Omental fat pad (tissue), 4 donors: ENCODE data around the gene SUMF2. TPM values are rescaled to one million over a fixed set of nuclear protein-coding genes. Genes with fewer than 3 reads are reported as not detected.
"Not testable (repeated sequence)": the region's sequence is repeated elsewhere in the genome, so short reads cannot be mapped to it uniquely, and the experiment has no call there.

Source experiments
- ATAC-seq: fragments of 150-250 bp; one replicate; pipeline ENCODE4 v1.9.1; 2016; ENCODE audit warnings: mild to moderate bottlenecking, moderate library complexity; ENCODE audit not compliant: low FRiP score
- DNase-seq: peaks from one replicate; pipeline ENCODE4 v3.0.0-alpha.2; 2019; ENCODE audit warnings: low spot score
- total RNA-seq, 4 donors: library from RNA; depleted of rRNA; stranded (reverse); fragments of >200 nt; gene quantifications; one replicate each; pipeline ENCODE4 v1.1.0, GENCODE V29; 2016
- TF ChIP-seq, protein P1 (sequence below), 3 donors: fragments of 450-650 bp; IDR thresholded peaks; one replicate each; pipeline ENCODE4 v1.5.1; 2016 to 2017; ENCODE audit warnings: antibody characterized with exemption in 3 of 3, mild to moderate bottlenecking in 3 of 3, moderate library complexity in 2 of 3

The SUMF2 gene
- total RNA-seq, 4 donors from 2014 or later, result 87.8 to 136 (median 123) TPM

DNA sequence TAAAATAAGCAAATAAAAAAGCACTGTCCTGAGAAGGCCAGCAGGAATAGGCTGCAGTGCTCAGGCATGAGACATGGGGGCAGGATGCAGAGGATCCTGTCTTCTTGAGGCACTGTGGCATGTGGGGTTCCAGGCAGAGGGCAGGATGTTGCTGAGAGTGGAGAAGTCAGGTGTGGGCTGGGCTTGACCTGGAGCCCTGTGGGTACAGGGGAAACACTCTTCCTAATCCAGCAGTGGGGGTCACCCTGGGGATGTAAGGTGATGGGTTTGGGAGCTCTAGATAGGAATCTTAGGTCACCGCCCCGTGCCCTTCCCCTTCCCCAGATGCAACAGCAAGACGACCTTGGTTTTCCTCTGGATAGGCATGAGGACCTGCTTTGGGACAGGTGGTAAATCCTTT lies 13.6 kb downstream of the SUMF2 start:
- TF ChIP-seq, protein P1, sequence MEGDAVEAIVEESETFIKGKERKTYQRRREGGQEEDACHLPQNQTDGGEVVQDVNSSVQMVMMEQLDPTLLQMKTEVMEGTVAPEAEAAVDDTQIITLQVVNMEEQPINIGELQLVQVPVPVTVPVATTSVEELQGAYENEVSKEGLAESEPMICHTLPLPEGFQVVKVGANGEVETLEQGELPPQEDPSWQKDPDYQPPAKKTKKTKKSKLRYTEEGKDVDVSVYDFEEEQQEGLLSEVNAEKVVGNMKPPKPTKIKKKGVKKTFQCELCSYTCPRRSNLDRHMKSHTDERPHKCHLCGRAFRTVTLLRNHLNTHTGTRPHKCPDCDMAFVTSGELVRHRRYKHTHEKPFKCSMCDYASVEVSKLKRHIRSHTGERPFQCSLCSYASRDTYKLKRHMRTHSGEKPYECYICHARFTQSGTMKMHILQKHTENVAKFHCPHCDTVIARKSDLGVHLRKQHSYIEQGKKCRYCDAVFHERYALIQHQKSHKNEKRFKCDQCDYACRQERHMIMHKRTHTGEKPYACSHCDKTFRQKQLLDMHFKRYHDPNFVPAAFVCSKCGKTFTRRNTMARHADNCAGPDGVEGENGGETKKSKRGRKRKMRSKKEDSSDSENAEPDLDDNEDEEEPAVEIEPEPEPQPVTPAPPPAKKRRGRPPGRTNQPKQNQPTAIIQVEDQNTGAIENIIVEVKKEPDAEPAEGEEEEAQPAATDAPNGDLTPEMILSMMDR (IDR thresholded peaks at IDR 0.05), result no peak
- ATAC-seq (no peak), DNase-seq (no peak)

DNA sequence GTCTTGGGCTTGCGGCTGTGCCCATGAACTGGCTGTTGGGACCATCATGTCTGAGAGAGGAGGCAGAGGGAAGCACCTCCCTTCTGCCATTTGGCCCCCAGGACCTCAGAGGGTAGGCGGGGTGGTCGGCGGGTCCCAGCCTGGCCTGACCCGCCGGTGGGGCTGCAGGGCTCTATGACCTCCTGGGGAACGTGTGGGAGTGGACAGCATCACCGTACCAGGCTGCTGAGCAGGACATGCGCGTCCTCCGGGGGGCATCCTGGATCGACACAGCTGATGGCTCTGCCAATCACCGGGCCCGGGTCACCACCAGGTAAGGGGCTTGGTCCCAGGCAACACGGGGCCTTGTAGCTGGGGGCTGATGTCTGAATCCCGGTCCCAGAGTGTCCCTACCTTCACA lies 14.1 kb downstream of the SUMF2 start:
- no peak for ATAC-seq
- TF ChIP-seq, protein P1 (IDR thresholded peaks at IDR 0.05), result no peak
- no peak for DNase-seq

DNA sequence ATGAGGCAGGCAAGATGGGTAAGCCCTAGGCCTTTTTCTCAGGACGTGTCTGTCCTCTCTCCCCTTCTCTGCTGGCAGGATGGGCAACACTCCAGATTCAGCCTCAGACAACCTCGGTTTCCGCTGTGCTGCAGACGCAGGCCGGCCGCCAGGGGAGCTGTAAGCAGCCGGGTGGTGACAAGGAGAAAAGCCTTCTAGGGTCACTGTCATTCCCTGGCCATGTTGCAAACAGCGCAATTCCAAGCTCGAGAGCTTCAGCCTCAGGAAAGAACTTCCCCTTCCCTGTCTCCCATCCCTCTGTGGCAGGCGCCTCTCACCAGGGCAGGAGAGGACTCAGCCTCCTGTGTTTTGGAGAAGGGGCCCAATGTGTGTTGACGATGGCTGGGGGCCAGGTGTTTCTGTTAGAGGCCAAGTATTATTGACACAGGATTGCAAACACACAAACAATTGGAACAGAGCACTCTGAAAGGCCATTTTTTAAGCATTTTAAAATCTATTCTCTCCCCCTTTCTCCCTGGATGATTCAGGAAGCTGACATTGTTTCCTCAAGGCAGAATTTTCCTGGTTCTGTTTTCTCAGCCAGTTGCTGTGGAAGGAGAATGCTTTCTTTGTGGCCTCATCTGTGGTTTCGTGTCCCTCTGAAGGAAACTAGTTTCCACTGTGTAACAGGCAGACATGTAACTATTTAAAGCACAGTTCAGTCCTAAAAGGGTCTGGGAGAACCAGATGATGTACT lies 15.5 kb downstream of the SUMF2 start:
- DNase-seq (no peak), ATAC-seq (no peak)
- TF ChIP-seq, protein P1 (IDR thresholded peaks at IDR 0.05), result no peak

DNA sequence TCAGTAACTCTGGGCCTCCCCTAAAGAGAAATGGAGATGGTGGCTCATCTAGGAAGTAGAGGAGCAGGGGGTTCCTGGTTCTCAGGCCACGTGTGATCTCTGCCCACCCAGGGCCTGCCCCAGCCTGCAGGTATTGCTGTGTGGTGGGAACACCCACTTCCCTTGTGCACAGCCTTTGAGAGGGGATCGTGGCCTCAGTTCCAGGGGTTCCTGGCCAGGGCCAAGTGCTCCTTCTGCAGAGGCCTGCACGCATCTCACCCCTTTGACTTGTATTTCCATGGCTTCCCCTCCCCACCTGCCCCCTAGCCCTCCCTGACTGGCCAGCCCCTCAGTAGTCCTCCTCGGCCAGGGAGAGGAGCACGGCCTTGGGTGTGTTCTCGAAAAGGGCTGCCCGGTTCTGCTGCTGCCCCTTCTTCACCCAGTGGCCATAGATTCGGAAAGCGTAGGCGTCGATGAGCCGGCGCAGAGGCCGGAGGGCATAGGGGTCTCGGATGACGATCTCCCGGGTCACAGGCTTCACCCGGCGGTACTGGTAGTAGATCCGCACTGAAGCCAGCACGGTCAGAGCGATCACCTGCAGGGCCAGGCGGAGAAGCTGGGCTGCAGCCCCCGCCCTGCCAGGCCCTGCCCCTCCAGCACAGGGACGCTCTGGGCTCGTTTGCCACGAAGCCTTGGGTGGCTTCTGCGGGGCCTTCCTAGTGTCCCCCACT lies 16.8 kb downstream of the SUMF2 start:
- DNase-seq, ATAC-seq: not testable (repeated sequence)

DNA sequence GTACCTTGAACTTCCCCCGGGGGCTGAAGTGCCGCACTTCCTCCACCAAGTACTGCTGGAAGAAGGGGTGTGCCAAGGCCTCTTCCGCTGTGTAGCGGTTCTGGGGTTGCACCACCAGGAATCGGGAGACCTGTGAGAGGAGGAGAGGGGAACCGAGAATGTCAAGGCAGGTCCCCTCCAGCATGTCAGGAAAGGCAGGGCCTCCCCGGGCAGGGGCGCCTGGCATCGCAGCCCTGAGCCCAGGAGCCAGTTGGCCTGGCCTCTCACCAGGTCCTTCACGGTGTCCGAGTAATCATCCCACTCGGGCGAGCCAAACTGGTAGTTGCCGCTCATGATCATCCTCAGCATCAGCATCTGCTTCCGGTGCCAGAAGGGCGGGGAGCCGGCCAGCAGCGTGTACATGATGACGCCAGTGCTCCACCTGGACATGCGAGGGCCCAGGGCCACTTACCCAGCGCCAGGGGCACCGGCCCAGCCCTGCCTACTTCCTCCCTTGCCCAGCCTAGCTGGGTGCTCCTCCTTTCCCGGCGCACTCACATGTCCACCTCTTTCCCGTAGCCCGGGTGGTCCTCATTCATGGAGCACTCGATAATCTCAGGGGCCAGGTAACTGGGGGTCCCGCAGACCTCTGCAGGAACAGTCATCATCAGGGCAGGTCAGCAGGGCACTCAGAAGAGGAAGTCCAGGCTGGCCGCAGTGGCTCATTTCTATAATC lies 17.7 kb downstream of the SUMF2 start:
- DNase-seq, result no peak

DNA sequence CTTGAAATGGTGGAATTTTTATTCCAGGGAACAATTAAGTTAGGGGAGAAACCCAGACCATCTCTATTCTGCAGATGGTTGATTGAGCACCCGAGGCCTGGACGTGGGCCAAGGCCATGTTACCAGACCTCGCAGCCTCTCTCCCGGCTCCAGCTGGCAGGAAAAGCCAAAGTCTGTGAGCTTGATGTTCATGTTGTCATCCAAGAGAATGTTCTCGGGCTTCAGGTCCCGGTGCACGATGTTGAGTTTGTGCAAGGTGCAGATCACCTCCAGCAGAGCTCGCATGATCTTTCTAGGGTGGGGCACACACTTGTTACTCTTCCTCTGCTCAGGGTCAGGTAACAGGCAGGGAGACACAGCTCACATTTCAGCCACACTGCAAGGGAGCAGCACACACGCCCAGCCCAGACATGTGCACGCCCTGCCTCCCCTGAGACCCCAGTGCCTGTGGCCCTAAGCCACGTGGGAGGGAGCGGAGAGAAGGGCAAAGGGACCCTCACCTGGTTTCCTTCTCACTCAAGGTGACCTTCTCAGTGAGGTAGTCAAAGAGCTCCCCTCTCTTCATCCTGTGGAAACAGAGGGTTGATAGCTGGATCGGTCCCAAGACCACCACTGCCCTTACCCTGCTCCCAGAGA lies 19.2 kb downstream of the SUMF2 start:
- DNase-seq, result no peak

More for the DNA sequence above, 17.7 kb downstream of the SUMF2 start:
- TF ChIP-seq, protein P1 (IDR thresholded peaks at IDR 0.05), result no peak
- ATAC-seq, result no peak

More for the DNA sequence above, 19.2 kb downstream of the SUMF2 start:
- TF ChIP-seq, protein P1 (IDR thresholded peaks at IDR 0.05), result no peak
- ATAC-seq, result no peak
